ENCODE results near the gene LIN7A. TPM values are rescaled to one million over a fixed set of nuclear protein-coding genes. Genes with fewer than 3 reads are reported as not detected.

LIN7A gene
- total RNA-seq, 4 donors from 2014 or later = 5.3 to 9.3 (median 5.6) TPM

DNA sequence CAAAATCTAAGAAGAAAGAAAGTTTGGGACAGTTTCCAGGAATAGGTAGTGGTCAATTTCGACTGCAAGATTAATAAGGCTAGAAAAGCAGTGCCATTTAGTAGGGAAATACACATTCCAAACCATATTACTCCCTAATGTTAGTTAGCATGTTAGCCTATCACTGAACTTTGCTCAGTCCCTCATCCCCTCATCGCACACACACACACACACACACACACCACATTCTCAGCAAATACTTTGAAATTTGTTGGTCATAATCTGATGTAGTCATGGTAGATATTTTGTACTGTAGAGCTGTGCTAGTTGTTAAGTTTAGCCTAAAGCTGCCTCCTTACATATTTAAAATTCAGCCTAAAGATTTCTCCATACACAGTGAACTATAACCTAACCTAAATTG is 157.0 kb downstream of the LIN7A start:
- intact Hi-C loops (cut with DNase I) = no loop called here
- DNase-seq (ENCODE audit: extremely low spot score) = no peak
- Histone ChIP-seq H3K9me3 (no peaks in the 10 kb centered on the region), H3K4me3 (no peak overlapping the region), H3K27me3 (no peaks in the 10 kb centered on the region), H3K4me1 (peaks cover 11 to 20% (median 15%) of the 10 kb centered on the region in 4 donors), H3K27ac (replicated peaks in 1 of 4) (no peak overlapping the region), H3K36me3 (no peaks in the 10 kb centered on the region)
- 79% methylated on average over 2 of the region's 2 CpGs for WGBS
- TF ChIP-seq POLR2AphosphoS5 (IDR thresholded peaks at IDR 0.05) (no peak), EP300 (IDR thresholded peaks at IDR 0.05) (no peak), CTCF (IDR thresholded peaks at IDR 0.05) (no peak), POLR2A (IDR thresholded peaks at IDR 0.05; ENCODE audit: low read depth) (no peak)

DNA sequence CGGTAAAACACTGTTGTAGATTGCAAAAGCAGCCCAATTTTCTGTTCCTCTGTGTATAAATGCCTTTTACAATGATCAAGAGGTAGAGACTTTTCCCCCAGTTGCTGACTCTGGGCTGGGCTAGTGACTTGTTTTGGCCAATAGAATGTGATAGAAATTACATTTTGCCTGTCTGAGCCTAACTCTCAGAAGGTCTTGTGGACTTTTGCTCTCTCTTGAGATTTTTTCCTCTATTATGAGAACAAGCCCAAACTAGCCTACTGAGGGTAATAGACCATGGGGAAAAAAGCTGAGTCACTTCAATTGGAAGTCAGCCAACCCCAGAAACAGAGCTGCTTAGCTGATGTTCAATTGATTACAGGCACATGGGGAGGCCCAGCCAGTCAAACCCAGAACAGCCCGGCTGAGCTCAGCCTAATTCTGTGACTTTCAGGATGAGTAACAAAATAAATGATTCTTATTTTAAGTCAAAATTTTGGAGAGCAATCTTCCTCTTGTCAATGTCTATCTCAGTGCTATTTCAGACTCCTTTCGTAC is 159.7 kb downstream of the LIN7A start:
- no peak overlapping the region for H3K4me3 ChIP-seq
- peaks cover 11 to 20% (median 15%) of the 10 kb centered on the region in 4 donors for H3K4me1 ChIP-seq
- WGBS = 51% methylated on average over 3 of the region's 3 CpGs
- intact Hi-C loops (cut with DNase I) = no loop called here
- DNase-seq (ENCODE audit: extremely low spot score) = no peak
- no peaks in the 10 kb centered on the region for H3K36me3 ChIP-seq
- peak overlapping the region; percentile 49 to 70 (median 60) for H3K27ac ChIP-seq (replicated peaks in 1 of 4)
- TF ChIP-seq POLR2A (IDR thresholded peaks at IDR 0.05; ENCODE audit: low read depth) (no peak), CTCF (IDR thresholded peaks at IDR 0.05) (no peak), POLR2AphosphoS5 (IDR thresholded peaks at IDR 0.05) (no peak), EP300 (IDR thresholded peaks at IDR 0.05) (no peak)
- H3K27me3 ChIP-seq = no peaks in the 10 kb centered on the region
- no peaks in the 10 kb centered on the region for H3K9me3 ChIP-seq

- TF ChIP-seq EP300 (IDR thresholded peaks at IDR 0.05) = no peak
- H3K27ac ChIP-seq (replicated peaks in 1 of 4) = peak overlapping the region; percentile 49 to 70 (median 60)
- WGBS = 76% methylated on average over 4 of the region's 4 CpGs
- H3K36me3 ChIP-seq = no peaks in the 10 kb centered on the region
- no peak overlapping the region for H3K4me3 ChIP-seq
- DNase-seq (ENCODE audit: extremely low spot score) = no peak
- H3K9me3 ChIP-seq = no peaks in the 10 kb centered on the region
- H3K27me3 ChIP-seq = no peaks in the 10 kb centered on the region
- intact Hi-C loops (cut with DNase I) = no loop called here
- peaks cover 11 to 20% (median 15%) of the 10 kb centered on the region in 4 donors for H3K4me1 ChIP-seq
Observed at GRCh38 chr12:80777587-80777986, 160.1 kb downstream of the LIN7A start.

DNA sequence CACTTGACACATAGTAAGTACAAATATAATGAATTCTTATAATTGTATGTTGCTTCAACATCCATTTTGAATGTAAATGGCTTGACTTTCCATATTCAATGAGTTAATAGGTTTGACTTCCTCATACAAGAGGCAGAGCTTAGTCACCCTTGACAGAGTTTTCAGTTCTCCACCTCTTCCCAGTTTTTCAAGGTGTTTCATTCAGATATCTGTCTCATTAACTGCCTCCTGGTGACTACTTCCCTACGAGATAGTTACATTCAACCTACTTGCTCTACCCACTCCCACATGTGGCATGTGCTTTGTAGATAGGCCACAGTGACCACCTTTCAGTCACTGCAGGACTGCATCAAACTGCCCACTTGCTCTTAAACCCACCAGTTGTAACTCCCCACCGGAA is 161.0 kb downstream of the LIN7A start:
- H3K36me3 ChIP-seq = no peaks in the 10 kb centered on the region
- DNase-seq (ENCODE audit: extremely low spot score) = no peak
- H3K4me3 ChIP-seq = no peak overlapping the region
- peaks cover 11 to 20% (median 15%) of the 10 kb centered on the region in 4 donors for H3K4me1 ChIP-seq
- H3K9me3 ChIP-seq = no peaks in the 10 kb centered on the region
- H3K27me3 ChIP-seq = no peaks in the 10 kb centered on the region
- intact Hi-C loops (cut with DNase I) = no loop called here
- no peak for TF ChIP-seq POLR2AphosphoS5 (IDR thresholded peaks at IDR 0.05)
- no peak for TF ChIP-seq EP300 (IDR thresholded peaks at IDR 0.05)
- no peak for TF ChIP-seq CTCF (IDR thresholded peaks at IDR 0.05)
- no peak for TF ChIP-seq POLR2A (IDR thresholded peaks at IDR 0.05; ENCODE audit: low read depth)
- H3K27ac ChIP-seq (replicated peaks in 1 of 4) = no peak overlapping the region
- 97% methylated on average over 2 of the region's 2 CpGs for WGBS

GRCh38 chr12:80770958-80771357 is 166.8 kb downstream of the LIN7A start:
- Histone ChIP-seq H3K36me3 (no peaks in the 10 kb centered on the region), H3K27me3 (no peaks in the 10 kb centered on the region), H3K4me3 (no peak overlapping the region), H3K9me3 (no peaks in the 10 kb centered on the region), H3K27ac (replicated peaks in 1 of 4) (no peak overlapping the region), H3K4me1 (no peaks in the 10 kb centered on the region)
- no peak for DNase-seq (ENCODE audit: extremely low spot score)
- intact Hi-C loops (cut with DNase I) = no loop called here
- TF ChIP-seq POLR2A (IDR thresholded peaks at IDR 0.05; ENCODE audit: low read depth) = no peak
- TF ChIP-seq POLR2AphosphoS5 (IDR thresholded peaks at IDR 0.05) = no peak
- no peak for TF ChIP-seq CTCF (IDR thresholded peaks at IDR 0.05)
- TF ChIP-seq EP300 (IDR thresholded peaks at IDR 0.05) = no peak
- WGBS = 96% methylated on average over 2 of the region's 2 CpGs

Measured in esophagus muscularis mucosa (tissue), 4 donors.